ENCODE results near the gene APOO. TPM values are rescaled to one million over a fixed set of nuclear protein-coding genes. Genes with fewer than 3 reads are reported as not detected.
A peak's percentile ranks its signal among the peaks of the same experiment; 100 is the strongest.

Gene APOO
- polyA plus RNA-seq, 2 of the 4 experiments (the other 2 are of a cell fraction): 33.5 to 59.4 TPM

DNA sequence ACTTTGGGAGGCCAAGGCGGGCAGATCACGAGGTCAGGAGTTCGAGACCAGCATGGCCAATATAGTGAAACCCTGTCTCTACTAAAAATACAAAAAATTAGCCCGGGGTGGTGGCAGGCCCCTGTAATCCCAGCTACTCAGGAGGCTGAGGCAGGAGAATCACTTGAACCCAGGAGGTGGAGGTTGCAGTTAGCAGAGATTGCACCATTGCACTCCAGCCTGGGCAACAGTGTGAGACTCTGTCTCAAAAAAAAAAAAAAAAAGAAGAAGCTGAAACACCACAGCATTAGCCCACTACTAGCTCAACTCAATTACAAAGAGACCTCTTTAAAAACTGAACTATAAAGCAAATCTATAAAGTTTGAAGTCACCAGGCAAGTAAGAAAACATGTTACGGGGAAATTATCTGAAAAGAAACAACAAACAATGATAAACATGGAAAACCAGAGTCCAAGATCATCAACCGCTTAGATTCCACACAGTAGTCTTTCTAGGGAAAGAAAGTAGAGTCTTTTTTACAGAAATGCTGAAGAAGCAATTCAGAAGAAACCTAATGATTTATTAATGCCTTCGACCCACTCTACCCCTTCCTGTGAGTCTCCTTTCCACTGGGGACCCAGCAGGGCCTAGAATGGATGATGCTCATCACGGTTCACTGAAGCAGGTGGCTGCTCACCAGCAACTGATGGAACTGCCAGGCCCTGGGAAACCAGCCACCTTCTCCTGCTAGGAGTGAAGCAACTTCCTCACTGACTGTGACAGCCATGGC is 118.2 kb downstream of the APOO start:
- POLR2A ChIA-PET: interaction anchor here (4.3 kb wide), 1 partner anchor 112 kb away, joined by 38 read pairs; no protein-coding TSS in a partner anchor
- H3K4me3 ChIP-seq: no peak overlapping the region
- H3K9me3 ChIP-seq: no peaks in the 10 kb centered on the region
- H3K27ac ChIP-seq: peak overlapping the region; percentile 80 to 84
- FAIRE-seq (no peak), DNase-seq (ENCODE audit: low read depth in 1 of 2, low spot score in 1 of 2) (no peak), ATAC-seq (0 out of 6 replicates have a peak, but pooled peaks of 1 of the 2 experiments have one; percentile 1)
- peaks cover 23% of the 10 kb centered on the region; the same call in 2 of the 3 replicates for H3K4me1 ChIP-seq
- WGBS (ENCODE audit: missing lambda C conversion rate): 88% methylated on average over 5 of the region's 8 CpGs
- no peak overlapping the region for H3K4me2 ChIP-seq
- no peak for TF ChIP-seq TP53 (CRISPR knock-in tag; IDR thresholded peaks at IDR 0.05)
- TF ChIP-seq EP300 (IDR thresholded peaks at IDR 0.05): no peak
- peak; percentile 67 for TF ChIP-seq MAFK (IDR thresholded peaks at IDR 0.05; ENCODE audit: partially characterized antibody)
- CTCF ChIA-PET: interaction anchor here (0.6 to 4.7 kb wide), 3 partner anchors 10 to 113 kb away, joined by 3 to 42 read pairs (median 4); no protein-coding TSS in a partner anchor

DNA sequence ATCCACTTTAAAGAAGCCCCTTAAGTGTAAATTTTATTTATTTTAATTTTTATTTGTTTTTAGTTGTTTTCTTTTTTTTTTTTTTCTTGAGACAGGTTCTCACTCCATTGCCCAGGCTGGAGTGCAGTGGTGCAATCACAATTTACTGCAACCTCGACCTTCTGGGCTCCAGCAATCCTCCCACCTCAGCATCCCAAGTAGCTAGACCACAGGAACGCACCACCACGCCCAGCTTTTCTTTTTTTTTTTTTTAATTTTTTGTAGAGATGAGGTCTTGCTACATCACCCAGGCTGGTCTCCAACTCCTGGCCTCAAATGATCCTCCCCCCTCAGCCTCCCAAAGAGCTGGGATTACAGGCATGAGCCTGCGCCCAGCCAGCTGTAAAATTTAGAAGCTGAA is 118.8 kb downstream of the APOO start:
- DNase-seq (ENCODE audit: low read depth in 1 of 2, low spot score in 1 of 2): peak in 1 of 2 experiments; percentile 44

DNA sequence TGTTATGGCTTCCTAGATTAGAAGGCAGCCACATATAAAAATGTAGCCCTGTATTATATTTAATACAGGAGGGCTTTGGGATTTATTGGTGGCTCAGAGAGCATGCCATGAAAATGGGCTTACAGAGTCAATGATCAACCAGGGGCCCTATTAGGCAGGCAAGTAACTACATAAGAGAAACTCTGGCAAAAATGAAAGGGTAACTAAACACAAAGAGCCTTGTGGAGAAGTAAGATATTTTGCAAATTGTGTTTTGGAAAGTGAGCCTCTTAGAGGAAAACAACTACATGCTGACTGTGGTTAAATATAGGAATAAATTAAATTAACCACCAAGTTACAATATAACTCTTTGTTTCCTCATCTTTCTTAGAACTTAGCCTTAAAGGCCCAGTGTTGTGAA is 119.2 kb downstream of the APOO start:
- POLR2A ChIA-PET: interaction anchor here (1.5 to 4.3 kb wide), 2 partner anchors 15 to 113 kb away, joined by 4 to 38 read pairs; no protein-coding TSS in a partner anchor
- no peaks in the 10 kb centered on the region for H3K9me3 ChIP-seq
- TF ChIP-seq CHD4 (IDR thresholded peaks at IDR 0.05; ENCODE audit: borderline replicate concordance) (no peak), HOXA7 (CRISPR knock-in tag; IDR thresholded peaks at IDR 0.05) (no peak), PHF8 (IDR thresholded peaks at IDR 0.05; ENCODE audit: borderline replicate concordance, low read depth) (no peak), MAFK (IDR thresholded peaks at IDR 0.05; ENCODE audit: partially characterized antibody) (peak; percentile 28)

More for the DNA sequence above, 118.8 kb downstream of the APOO start:
- Histone ChIP-seq H3K4me3 (no peak overlapping the region), H3K9me3 (no peaks in the 10 kb centered on the region), H3K27ac (peak overlapping the region; percentile 80 to 84), H3K4me2 (peak overlapping the region; percentile 42; the same call in 2 of the 3 replicates), H3K4me1 (peaks cover 23% of the 10 kb centered on the region; the same call in 2 of the 3 replicates)
- TF ChIP-seq CEBPB (IDR thresholded peaks at IDR 0.05): peak in 1 of 2 experiments; percentile 17; a peak in 1 of 4 replicates
- TF ChIP-seq, protein P1, sequence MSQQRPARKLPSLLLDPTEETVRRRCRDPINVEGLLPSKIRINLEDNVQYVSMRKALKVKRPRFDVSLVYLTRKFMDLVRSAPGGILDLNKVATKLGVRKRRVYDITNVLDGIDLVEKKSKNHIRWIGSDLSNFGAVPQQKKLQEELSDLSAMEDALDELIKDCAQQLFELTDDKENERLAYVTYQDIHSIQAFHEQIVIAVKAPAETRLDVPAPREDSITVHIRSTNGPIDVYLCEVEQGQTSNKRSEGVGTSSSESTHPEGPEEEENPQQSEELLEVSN (IDR thresholded peaks at IDR 0.05; ENCODE audit: borderline replicate concordance, low read depth): no peak
- ATAC-seq (peak in 1 of 2 experiments; percentile 6; a peak in 2 of 6 replicates), FAIRE-seq (no peak)
- POLR2A ChIA-PET: interaction anchor here (4.3 kb wide), 1 partner anchor 113 kb away, joined by 38 read pairs; no protein-coding TSS in a partner anchor
- CTCF ChIA-PET: interaction anchor here (0.6 to 4.7 kb wide), 3 partner anchors 10 to 113 kb away, joined by 3 to 42 read pairs (median 4); no protein-coding TSS in a partner anchor
- WGBS (ENCODE audit: missing lambda C conversion rate): 52% methylated on average over 3 of the region's 4 CpGs

DNA sequence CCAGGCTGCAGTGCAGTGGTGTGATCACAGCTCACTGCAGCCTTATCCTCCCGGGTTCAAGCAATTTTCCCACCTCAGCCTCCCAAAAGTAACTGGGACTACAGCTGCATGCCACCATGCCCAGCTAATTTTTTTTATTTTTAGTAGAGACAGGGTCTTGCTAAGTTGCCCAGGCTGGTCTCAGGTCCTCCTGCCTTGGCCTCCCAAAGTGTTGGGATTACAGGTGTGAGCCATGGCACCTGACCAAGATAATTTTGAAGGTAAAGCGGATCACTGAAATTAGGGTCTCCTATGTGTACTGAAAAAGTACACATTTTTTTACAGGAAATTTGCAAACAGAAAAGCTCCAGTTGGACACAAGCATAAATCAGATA is 120.0 kb downstream of the APOO start:
- POLR2A ChIA-PET: interaction anchor here (1.0 to 4.3 kb wide), 4 partner anchors 12 to 114 kb away, joined by 4 to 38 read pairs (median 8); no protein-coding TSS in a partner anchor
- DNase-seq (ENCODE audit: low read depth in 1 of 2, low spot score in 1 of 2) (peak in 1 of 2 experiments; percentile 52), ATAC-seq (peak in 1 of 2 experiments; percentile 7; a peak in 3 of 6 replicates), FAIRE-seq (no peak)
- Histone ChIP-seq H3K9me3 (no peaks in the 10 kb centered on the region), H3K4me2 (peak overlapping the region; percentile 42; the same call in 1 of the 3 replicates), H3K4me1 (peaks cover 18% of the 10 kb centered on the region; the same call in 2 of the 3 replicates), H3K27ac (peak overlapping the region; percentile 80 to 84), H3K4me3 (no peak overlapping the region)
- CTCF ChIA-PET: interaction anchor here (4.7 kb wide), 1 partner anchor 115 kb away, joined by 42 read pairs; no protein-coding TSS in a partner anchor
- TF ChIP-seq ZSCAN20 (CRISPR knock-in tag; IDR thresholded peaks at IDR 0.05): no peak
- TF ChIP-seq CEBPB (IDR thresholded peaks at IDR 0.05): no peak
- no peak for TF ChIP-seq CHD4 (IDR thresholded peaks at IDR 0.05; ENCODE audit: borderline replicate concordance)
- no peak for TF ChIP-seq RARB (CRISPR knock-in tag; IDR thresholded peaks at IDR 0.05)
- TF ChIP-seq HDAC2 (IDR thresholded peaks at IDR 0.05): no peak
- TF ChIP-seq MAZ (IDR thresholded peaks at IDR 0.05; ENCODE audit: borderline replicate concordance, low read depth, low read length): no peak
- WGBS (ENCODE audit: missing lambda C conversion rate): 88% methylated on average over 2 of the region's 2 CpGs

More for the DNA sequence above, 119.2 kb downstream of the APOO start:
- Histone ChIP-seq H3K27ac (peak overlapping the region; percentile 80 to 84), H3K4me2 (peak overlapping the region; percentile 42; the same call in 2 of the 3 replicates), H3K4me1 (peaks cover 23% of the 10 kb centered on the region; the same call in 2 of the 3 replicates), H3K4me3 (no peak overlapping the region)
- FAIRE-seq: no peak
- DNase-seq (ENCODE audit: low read depth in 1 of 2, low spot score in 1 of 2): peak in 1 of 2 experiments; percentile 58
- ATAC-seq: peak; percentile 19 to 33; a peak in 4 of 6 replicates
- CTCF ChIA-PET: interaction anchor here (1.2 to 4.7 kb wide), 2 partner anchors 11 to 114 kb away, joined by 3 to 42 read pairs; no protein-coding TSS in a partner anchor
